ENCODE data around the gene P2RX1.

The P2RX1 gene

GRCh38 chr17:3915995-3916696 lies at the start of gene P2RX1:
TSS of gene P2RX1 (minus strand) at chr17:3916465. CDS start at chr17:3916225, 240 bp downstream.
- no peak for DNase-seq (ENCODE audit: low spot score)

DNA sequence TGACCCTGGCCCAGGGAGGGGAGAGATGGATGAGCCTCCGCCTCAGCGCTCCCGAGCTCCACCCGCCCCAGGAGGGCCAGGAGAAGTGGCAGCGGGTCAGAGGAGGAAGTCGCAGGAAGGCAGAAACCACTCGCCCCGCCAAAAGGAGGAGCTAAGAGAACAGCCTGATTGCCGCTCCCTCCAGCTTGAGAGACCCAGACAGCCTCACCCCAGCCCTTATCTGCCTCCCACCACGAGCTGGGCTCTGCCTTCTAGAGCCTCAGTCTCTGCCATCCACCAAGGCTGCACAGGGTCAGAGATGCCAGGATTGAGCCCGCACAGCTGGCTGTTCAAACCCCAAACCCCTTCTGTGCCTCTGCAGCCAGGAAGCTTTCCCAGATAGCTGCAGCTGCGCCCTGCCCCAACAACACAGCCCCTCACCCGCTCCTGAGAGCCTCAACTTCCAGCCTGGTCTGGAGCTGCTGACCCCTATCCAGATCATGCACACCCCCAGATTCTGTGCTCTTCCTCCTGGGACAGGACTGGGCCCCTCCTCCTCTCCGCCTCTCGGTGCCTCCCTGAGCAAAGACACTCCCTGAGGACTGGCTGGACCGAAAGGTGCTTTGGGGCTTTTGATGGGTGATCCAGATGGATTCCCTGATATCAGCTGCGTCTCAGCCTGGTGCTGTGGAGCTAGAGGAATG lies 49.0 kb upstream of the P2RX1 start:
- DNase-seq (ENCODE audit: low spot score) = peak; percentile 86

DNA sequence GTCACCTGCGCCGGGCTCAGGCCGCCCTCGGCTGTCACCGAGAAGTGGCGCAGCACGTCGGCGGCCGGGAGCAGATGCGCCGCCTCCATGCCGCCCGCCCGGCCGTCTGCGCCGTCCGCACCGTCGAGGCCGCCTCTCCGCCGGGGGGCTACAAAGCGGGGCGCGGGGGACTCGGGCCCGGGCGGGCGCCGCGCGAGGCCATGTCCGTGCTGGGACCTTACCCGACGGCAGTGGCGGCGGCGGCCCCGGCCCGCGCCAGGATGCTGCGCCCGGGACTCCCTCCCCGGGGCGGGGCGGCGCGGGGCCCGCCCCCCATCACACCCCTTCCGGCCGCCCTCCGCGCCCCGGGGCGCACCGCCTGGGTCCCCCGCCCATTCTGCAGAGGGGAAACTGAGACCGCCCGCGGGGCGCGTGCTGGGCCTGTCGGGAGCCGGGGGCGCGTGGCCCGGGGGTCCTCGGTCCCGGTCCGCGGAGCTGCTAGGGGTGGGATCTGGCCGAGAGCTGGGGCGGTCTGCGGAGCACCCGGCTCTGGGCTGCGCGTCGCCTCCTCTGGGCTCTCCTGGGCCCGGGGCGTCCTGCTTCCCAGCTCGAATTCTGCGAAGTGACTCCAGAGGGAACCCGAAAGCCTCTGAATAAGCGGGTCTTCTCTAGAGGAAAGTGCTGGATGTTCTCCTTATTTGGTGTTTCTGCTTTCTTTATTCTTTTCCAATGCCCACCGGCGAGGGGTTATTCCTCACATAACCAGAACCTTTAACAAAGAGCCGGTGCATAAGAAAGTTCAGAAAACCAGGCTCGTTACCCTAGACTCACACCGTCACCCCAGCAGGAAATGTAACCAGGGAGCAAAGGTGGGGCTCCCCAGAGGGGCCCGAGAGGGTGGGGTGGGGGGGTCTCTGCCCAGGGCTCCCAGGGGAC lies 48.2 kb upstream of the P2RX1 start, which contains the start of gene ATP2A3:
TSS of gene ATP2A3 (minus strand) at position 235 of the 915 bp plus-strand sequence. CDS start at position 89, 146 bp downstream.
- DNase-seq (ENCODE audit: low spot score) = peak; percentile 74

GRCh38 chr17:3963237-3964201 lies 47.3 kb upstream of the P2RX1 start:
- DNase-seq (ENCODE audit: low spot score) = no peak

- DNase-seq (ENCODE audit: low spot score) = no peak
Observed at GRCh38 chr17:3962965-3963236, 46.6 kb upstream of the P2RX1 start.

DNA sequence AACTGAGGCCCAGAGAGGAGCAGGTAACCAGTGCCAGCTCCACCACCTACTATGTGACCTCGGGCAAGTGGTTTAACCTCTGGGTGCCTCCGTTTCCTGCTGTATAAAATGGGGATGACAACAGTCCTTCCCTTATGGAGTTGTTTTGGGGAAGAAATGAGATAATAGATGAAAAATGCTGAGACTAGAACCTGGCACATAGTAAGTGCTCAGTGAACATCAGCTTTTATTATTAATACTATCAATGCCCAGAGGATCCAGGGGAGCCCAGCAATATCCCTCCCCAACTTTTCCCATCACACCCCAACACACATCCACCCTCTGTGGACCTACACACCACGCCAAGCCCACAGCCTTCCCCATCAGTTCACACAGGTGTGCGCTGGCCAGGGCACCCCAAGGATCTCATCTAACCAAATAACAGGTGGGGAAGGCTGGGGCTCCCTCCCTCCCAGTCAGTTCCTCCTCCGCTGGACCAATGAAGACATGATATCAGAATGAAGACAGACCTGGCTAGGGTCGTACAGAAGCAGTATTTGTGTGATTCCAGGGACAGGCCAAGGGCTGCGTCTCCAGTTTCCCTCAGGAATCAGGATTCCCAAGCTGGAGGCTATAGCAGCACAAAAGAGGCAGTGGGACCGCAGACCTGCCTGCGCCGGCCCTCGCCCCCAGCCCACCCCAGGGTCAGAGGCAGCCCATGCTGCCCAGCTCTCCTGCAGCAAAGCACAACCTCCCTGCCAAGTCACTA lies 46.1 kb upstream of the P2RX1 start:
- no peak for DNase-seq (ENCODE audit: low spot score)

DNA sequence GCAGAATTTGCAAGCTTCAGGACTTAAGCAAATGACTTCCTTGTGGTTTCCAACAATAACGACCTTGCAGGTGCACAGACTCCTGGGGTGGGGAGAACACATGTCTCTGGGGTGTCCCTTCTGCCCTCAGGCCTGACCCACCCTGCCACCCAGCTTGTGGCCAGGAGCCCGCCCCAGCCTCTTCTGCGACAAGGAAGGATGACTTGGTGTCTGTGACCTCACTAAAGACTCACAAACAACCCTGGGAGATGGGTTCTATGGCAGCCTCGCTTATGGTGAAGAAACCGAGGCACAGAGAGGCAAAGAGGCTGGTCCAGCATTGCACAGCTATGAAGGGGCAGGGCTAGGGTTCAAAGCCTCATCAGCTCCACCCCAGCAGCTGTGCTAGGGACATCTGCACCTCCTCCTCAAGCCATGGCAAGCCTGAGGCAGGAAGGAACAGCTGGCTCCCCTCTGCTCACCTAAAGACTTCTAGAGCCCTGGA lies 45.3 kb upstream of the P2RX1 start:
- DNase-seq (ENCODE audit: low spot score) = no peak

DNA sequence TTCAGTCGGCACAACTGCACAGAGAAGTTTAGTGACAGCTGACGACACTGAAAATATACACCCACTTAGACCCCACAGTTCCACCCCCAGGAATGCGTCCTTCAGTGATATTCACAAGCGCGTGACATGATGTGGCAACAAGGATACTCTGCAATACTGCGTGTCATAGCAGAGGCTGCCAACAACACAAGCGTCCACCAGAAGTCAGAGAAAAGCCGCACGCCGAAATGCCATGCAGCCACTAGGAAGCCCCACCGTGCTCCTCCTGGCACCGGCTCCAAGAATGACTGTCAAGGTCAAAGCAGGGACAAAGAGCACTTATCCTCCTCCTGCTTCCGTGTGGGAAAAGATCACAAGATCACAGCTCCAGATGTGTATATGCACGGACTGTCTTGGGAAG lies 44.5 kb upstream of the P2RX1 start:
- no peak for DNase-seq (ENCODE audit: low spot score)

DNA sequence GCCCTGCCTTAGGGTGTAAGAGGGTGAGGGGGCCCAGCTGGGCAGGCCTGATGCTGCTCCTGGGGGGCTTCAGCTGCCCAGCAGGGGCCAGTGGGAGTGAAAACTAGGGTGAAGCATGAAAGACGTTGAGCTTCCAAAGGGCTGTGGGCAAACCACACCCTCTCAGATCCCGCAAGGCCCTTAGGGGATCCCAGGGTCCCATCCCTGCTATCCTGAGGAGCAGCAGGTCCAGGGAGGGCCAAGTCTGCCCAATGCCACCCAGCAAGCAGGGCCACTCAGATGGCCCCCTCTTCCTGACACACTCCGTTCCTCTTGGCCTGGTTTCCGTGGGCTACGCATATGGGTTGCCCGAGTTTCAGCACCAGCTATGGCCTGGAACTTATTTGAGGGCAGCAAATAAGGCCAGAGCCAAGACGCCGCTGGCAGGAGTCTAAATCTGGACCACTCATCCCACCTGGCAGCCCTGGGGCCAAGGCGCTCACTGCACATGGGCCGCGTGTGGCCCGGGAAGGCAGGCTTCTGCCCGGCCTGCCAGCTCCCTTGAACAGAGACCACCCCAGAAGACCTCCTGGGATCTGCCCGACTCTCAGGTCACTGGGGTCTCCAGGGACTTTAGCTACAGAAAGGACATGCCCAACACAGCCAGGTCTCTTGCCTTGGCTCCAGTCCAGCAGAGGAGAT lies 43.8 kb upstream of the P2RX1 start:
- DNase-seq (ENCODE audit: low spot score) = no peak

GRCh38 chr17:3959295-3959899 lies 43.1 kb upstream of the P2RX1 start:
- DNase-seq (ENCODE audit: low spot score) = no peak

GRCh38 chr17:3957735-3958599 lies 41.7 kb upstream of the P2RX1 start:
- no peak for DNase-seq (ENCODE audit: low spot score)

DNA sequence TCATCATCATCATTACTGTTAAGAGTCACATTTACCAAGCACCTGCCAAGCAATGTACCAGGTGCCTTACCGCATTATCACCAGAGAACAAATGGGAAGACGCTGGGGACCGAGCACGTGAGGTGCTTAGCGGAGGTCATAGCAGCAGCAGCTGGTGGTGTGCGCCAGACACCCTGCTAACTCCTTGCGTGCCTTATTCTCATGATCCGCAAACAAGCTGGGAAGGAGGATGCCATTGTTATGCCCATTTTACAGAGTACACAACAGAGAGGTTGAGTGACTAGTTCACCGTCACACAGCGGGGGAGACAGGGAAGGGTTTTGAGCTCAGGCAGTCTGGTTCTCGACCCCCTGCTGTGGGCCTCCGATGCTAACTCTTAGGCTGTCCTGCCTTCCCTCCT lies 40.7 kb upstream of the P2RX1 start:
- DNase-seq (ENCODE audit: low spot score) = no peak

DNA sequence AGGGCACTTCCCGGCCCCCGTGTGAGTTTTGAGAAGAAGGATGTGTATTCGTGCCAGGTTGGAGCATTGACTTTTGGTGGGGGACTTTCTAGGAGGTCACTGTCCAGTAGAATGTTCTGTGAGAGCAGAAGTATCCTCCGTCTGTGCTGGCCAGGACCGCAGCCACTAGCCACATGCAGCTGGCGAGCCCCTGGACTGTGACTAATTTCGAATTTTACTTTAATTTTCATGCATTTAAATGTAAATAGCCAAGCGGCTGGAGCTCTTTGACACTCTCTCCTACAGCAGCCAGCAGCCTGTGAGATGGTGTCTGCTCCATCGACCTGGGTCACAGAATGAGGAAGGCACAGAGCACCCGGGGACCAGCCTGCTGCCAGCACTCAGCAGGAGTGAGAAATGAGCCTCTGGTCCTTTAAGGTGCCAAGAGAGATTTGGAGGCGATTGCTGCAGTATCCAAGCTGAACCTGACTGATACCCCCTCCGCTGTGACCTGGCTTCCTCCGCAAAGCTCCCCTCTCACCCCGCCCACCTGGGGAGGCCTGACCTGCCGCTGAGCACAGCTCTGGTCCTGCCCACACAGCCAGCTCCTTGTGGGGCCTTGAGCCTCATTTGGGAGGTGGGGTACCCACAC lies 40.2 kb upstream of the P2RX1 start:
- no peak for DNase-seq (ENCODE audit: low spot score)

DNA sequence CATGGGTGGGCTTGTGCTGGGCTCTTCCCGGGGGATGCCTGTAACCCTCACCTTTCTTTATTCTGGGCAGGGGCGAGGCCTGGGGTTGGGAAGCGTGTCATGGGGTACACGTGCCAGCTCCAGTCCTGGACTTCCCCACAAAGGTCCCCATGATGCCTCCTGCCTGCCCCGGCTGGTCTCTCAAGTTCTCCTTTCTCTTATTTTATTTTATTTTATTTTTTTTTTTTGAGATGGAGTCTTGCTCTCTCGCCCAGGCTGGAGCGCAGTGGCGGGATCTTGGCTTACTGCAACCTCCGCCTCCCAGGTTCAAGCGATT lies 39.4 kb upstream of the P2RX1 start:
- DNase-seq (ENCODE audit: low spot score) = no peak

GRCh38 chr17:3954976-3955672 lies 38.9 kb upstream of the P2RX1 start:
- no peak for DNase-seq (ENCODE audit: low spot score)

GRCh38 chr17:3954086-3954485 lies 37.8 kb upstream of the P2RX1 start:
- no peak for DNase-seq (ENCODE audit: low spot score)

GRCh38 chr17:3953542-3953941 lies 37.3 kb upstream of the P2RX1 start:
- DNase-seq (ENCODE audit: low spot score) = no peak

GRCh38 chr17:3952186-3952585 lies 35.9 kb upstream of the P2RX1 start:
- DNase-seq (ENCODE audit: low spot score) = no peak
